ENCODE results near the gene CRADD. TPM values are rescaled to one million over a fixed set of nuclear protein-coding genes. Genes with fewer than 3 reads are reported as not detected.
"Not testable (repeated sequence)": the region's sequence is repeated elsewhere in the genome, so short reads cannot be mapped to it uniquely, and the experiment has no call there.

The CRADD gene
- total and polyA plus RNA-seq, 10 donors = 5.5 to 58.7 (median 18.8) TPM

DNA sequence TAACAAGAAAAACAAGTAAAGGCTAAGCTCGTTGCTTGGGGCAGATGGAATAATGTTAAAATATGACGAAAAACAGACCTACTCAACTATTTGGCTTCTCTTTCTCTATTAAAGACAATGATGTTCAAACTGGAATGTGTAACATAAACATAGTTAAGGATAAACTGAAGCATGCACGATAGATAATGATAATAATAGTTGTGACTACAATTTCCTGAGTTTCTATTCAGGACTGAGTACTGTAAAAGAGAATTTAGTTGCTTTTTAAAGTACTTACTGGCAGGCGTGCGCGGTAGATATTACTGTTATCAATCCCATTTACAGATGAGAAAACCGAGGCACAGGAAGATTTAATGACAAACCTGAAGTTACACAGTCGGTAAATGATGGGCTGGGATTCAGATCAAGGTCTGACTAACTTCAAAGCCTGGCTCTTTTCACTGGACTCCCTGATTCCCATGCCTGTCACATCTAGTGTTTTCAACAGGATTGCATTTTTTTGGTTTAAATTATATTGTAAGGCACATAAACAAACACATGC lies 103.0 kb downstream of the CRADD start:
- Histone ChIP-seq H3K36me3 (no peaks in the 10 kb centered on the region), H3K9me3 (no peaks in the 10 kb centered on the region), H3K4me3 (no peak overlapping the region), H3K27me3 (replicated peaks in 1 of 7) (no peaks in the 10 kb centered on the region), H3K4me1 (peaks cover 7 to 64% (median 36%) of the 10 kb centered on the region in 6 donors), H3K27ac (peak overlapping the region in 1 of 8 donors; percentile 84)
- TF ChIP-seq CTCF (IDR thresholded peaks at IDR 0.05 in 8 of 11, conservative IDR thresholded peaks at IDR 0.05 in 3 of 11) (no peak), POLR2AphosphoS5 (IDR thresholded peaks at IDR 0.05) (no peak), POLR2A (IDR thresholded peaks at IDR 0.05) (no peak)
- 80 to 93% (median 90%) methylated on average over 8 of the region's 8 CpGs for WGBS, 5 donors
- no peak for DNase-seq
- intact Hi-C loops (cut with DNase I; ENCODE audit: low total_unique reads) = no loop called here

GRCh38 chr12:93780886-93781285 lies 103.7 kb downstream of the CRADD start:
- H3K36me3 ChIP-seq; H3K27me3 ChIP-seq (replicated peaks in 1 of 7); H3K27ac ChIP-seq; DNase-seq; H3K4me3 ChIP-seq; H3K9me3 ChIP-seq; intact Hi-C loops (cut with DNase I; ENCODE audit: low total_unique reads): not testable (repeated sequence)
- WGBS, 5 donors = 85 to 94% (median 86%) methylated on average over 4 of the region's 4 CpGs
- peaks cover 7 to 71% (median 40%) of the 10 kb centered on the region in 6 donors for H3K4me1 ChIP-seq

- intact Hi-C loops (cut with DNase I; ENCODE audit: low total_unique reads); DNase-seq; H3K27ac ChIP-seq; H3K27me3 ChIP-seq (replicated peaks in 1 of 7); H3K36me3 ChIP-seq; H3K9me3 ChIP-seq; H3K4me3 ChIP-seq: not testable (repeated sequence)
- peaks cover 3 to 61% (median 35%) of the 10 kb centered on the region in 6 donors for H3K4me1 ChIP-seq
- WGBS, 5 donors = 83 to 100% (median 90%) methylated on average over 2 to 4 of the region's 4 CpGs
Observed at GRCh38 chr12:93781961-93782360, 104.8 kb downstream of the CRADD start.

GRCh38 chr12:93782853-93783252 lies 105.7 kb downstream of the CRADD start:
- no peak overlapping the region for H3K4me3 ChIP-seq
- H3K36me3 ChIP-seq = no peaks in the 10 kb centered on the region
- H3K27ac ChIP-seq = no peak overlapping the region
- WGBS, 5 donors = 90 to 100% (median 97%) methylated on average over 1 of the region's 1 CpG
- H3K27me3 ChIP-seq (replicated peaks in 1 of 7) = no peaks in the 10 kb centered on the region
- H3K9me3 ChIP-seq = no peaks in the 10 kb centered on the region
- intact Hi-C loops (cut with DNase I; ENCODE audit: low total_unique reads) = no loop called here
- peaks cover 3 to 52% (median 26%) of the 10 kb centered on the region in 6 donors for H3K4me1 ChIP-seq
- no peak for DNase-seq
- TF ChIP-seq POLR2A (IDR thresholded peaks at IDR 0.05) = no peak
- TF ChIP-seq CTCF (IDR thresholded peaks at IDR 0.05 in 8 of 11, conservative IDR thresholded peaks at IDR 0.05 in 3 of 11) = no peak
- no peak for TF ChIP-seq POLR2AphosphoS5 (IDR thresholded peaks at IDR 0.05)

DNA sequence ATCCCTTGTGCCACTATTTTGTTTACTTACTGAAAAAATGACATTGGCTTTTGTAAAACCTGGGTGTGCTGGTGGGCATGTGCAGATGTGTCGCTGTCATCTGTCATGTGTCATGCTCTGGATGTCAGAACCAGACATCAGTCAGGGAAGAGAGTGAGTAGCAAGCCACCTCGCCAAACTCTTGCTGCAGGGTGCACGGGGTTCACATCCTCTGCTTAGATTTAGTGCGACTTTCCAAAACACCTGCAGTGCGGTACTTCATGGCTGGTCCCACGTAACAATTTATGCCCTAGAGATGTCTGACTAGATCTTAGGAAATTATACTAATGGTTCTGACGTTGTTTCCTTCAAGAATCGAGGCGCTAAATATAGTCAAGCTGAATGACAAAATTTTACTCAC lies 106.7 kb downstream of the CRADD start:
- DNase-seq = no peak
- peaks cover 3 to 42% (median 20%) of the 10 kb centered on the region in 6 donors for H3K4me1 ChIP-seq
- TF ChIP-seq CTCF (IDR thresholded peaks at IDR 0.05 in 8 of 11, conservative IDR thresholded peaks at IDR 0.05 in 3 of 11) (no peak), POLR2A (IDR thresholded peaks at IDR 0.05) (no peak), POLR2AphosphoS5 (IDR thresholded peaks at IDR 0.05) (no peak)
- intact Hi-C loops (cut with DNase I; ENCODE audit: low total_unique reads) = no loop called here
- peak overlapping the region in 3 of 8 donors; percentile 29 to 63 (median 56) for H3K27ac ChIP-seq
- no peaks in the 10 kb centered on the region for H3K9me3 ChIP-seq
- 45 to 63% (median 58%) methylated on average over 8 to 9 of the region's 9 CpGs for WGBS, 5 donors
- H3K36me3 ChIP-seq = no peaks in the 10 kb centered on the region
- H3K4me3 ChIP-seq = no peak overlapping the region
- H3K27me3 ChIP-seq (replicated peaks in 1 of 7) = no peaks in the 10 kb centered on the region
